Measurements from ENCODE around the gene SLITRK3.

Gene SLITRK3
- 0 to 0.04 (median 0) reads per million in 3 experiments for total RNA-seq

- DNase-seq = no peak
These were observed at the start of gene SLITRK3 for GRCh38 chr3:165195640-165196576. TSS of gene SLITRK3 (minus strand) at chr3:165196384. CDS start at chr3:165190830, 5,554 bp downstream.

DNA sequence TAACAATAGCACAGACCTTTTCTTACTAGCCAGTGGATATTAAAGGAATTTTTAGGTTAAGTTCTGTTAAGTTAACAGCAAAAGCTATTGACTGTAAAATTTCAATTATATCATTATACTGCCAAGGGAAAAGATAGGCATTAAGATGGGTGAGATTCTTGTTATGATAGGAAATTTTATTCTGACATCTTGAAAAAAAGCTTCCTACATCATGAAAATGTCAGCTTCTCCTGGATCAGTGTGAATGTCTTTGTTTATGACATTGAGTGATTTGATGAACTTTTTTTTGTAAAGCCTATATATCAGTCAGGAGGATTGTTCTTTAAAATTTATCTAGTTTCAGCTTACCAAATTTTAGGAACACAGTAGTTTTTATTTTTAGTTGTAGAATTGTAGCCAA lies 47.4 kb upstream of the SLITRK3 start:
- DNase-seq = no peak

GRCh38 chr3:165233501-165234195 lies 37.5 kb upstream of the SLITRK3 start:
- no peak for DNase-seq

- no peak for DNase-seq
These were observed 29.4 kb upstream of the SLITRK3 start for GRCh38 chr3:165225604-165226003.

- DNase-seq = no peak
These were observed 21.6 kb upstream of the SLITRK3 start for GRCh38 chr3:165217739-165218138.

GRCh38 chr3:165212580-165212979 lies 16.4 kb upstream of the SLITRK3 start:
- no peak for DNase-seq

DNA sequence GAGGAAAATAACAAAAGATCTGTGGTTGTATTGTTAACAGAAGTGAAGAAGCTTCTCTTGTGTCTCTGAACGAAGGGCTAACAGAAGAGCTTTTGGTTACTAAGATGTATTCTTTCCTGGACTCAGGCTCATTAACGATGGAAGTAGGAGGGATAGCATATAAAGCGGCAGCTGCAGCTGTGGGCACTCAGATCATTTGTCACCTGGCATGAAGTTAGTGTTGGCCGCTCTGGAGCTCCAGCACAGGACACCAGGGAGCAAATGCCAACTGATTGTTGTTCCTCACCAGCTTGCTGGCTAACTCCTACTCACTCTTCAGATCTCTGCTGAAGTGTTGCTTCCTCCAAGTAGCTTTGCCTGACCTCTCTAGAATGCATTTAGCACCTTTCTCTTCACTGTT lies 15.5 kb upstream of the SLITRK3 start:
- no peak for DNase-seq

GRCh38 chr3:165210727-165211126 lies 14.5 kb upstream of the SLITRK3 start:
- no peak for DNase-seq

GRCh38 chr3:165210132-165210531 lies 13.9 kb upstream of the SLITRK3 start:
- DNase-seq = no peak

GRCh38 chr3:165206454-165207266 lies 10.5 kb upstream of the SLITRK3 start:
- DNase-seq = no peak

GRCh38 chr3:165204445-165204844 lies 8.3 kb upstream of the SLITRK3 start:
- no peak for DNase-seq

DNA sequence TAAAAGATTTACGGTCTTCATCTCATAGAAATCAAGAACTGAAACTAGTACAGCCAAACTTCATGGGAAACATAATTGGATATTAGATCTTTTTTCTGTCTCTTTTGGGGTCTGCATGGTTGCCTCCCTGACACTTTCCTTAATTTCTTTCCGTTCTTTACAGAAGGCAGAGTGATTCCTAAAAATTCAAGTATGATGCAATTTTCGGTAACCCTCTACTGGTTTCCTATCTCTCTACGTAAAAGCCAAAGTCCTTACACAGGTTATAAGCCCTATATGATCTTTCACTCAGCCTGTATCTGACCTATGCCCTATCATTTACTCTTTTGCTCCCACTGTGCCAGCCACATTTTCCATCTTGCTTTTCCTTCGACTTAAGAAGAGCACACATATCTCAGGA lies 6.8 kb upstream of the SLITRK3 start:
- DNase-seq = no peak

DNA sequence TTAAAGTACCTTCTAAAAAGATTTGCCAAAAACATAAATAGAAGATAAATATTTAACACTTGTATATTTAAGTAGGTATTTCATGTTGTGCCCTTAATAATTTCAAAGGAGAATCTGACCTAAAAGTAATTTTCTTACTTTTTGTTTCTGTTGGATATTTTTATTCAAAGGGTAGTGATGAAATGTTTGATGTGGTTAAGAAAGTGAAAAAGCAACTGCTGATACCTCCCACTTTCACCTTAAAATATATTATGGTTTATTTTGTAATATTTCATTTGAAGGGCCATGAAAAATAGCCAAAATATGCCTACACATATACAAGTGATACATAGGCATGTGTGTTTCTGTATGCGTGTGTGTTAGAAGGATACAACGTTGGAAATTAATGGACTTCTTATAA lies 5.8 kb upstream of the SLITRK3 start:
- DNase-seq = no peak

DNA sequence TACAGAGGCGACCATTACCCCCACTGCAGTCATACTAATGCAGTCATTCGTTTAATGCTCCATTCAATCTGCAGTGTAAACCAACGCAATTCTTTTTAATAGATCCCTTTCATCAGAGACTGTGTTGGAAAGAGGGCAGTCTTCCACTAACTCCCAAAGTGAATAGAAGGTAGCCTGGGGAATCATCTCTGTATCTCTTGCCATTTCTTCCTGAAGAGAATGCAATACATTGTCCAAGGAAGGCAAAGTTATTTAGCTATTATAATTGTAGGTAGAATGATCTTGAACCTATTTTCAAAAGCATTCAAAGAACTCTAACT lies 1.3 kb upstream of the SLITRK3 start:
- no peak for DNase-seq

- DNase-seq = no peak
These were observed 645 bp upstream of the SLITRK3 start for GRCh38 chr3:165196577-165197480.

DNA sequence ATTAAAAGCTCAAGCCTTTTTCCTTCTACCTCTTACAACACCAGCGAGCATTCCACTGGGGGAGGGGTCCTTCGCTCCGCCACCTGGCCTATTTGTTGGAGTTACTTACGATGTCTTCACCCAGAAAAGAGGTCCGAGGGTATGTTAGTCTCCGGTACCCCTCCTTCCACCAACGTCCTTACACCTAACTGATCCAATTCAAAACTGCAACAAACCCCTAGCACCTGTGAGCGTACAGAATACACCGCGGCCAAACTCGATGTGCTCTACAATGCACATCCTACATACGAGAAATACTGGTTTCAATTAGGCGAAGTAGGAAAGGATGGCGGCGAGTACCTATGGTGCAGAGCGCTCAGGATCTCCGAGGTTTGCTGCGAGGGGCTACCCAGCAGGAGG lies 944 bp downstream of the SLITRK3 start:
- DNase-seq = no peak

DNA sequence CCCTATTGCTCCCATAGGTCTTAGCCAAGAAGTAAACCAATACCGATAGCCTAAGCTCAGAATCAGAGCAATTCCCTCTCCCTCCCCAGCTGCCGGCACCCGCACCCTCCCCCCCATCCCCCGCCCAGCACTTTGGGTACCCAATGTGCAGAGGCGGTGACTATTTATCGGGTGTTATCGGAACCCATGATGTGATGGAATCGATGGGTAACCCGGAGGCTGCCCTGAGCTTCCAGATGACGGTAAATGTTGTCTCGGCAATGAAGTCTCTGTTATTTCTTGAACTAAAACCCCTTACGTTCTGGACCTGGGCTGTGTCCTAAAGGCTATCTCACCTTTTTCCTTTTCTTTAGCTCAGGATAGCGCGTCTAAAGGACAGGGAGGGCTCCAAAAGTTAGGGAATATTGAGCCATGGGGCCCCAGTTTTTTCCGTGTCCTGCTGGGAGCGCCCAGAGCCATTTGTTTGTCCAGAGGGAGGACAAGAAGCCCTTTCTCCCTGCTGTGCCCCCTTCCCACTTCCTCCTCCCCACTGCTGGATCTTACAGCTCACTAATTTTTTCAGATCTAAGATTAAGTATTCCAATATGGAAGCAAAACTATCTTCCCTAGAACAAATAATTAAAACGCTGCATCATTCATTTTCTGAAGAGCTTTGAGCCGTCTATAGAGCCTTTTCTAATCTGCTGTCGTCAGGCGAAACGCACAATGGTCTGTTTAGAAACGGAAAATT lies 1.5 kb downstream of the SLITRK3 start:
- DNase-seq = no peak

- no peak for DNase-seq
These were observed 2.6 kb downstream of the SLITRK3 start for GRCh38 chr3:165193366-165194254.

DNA sequence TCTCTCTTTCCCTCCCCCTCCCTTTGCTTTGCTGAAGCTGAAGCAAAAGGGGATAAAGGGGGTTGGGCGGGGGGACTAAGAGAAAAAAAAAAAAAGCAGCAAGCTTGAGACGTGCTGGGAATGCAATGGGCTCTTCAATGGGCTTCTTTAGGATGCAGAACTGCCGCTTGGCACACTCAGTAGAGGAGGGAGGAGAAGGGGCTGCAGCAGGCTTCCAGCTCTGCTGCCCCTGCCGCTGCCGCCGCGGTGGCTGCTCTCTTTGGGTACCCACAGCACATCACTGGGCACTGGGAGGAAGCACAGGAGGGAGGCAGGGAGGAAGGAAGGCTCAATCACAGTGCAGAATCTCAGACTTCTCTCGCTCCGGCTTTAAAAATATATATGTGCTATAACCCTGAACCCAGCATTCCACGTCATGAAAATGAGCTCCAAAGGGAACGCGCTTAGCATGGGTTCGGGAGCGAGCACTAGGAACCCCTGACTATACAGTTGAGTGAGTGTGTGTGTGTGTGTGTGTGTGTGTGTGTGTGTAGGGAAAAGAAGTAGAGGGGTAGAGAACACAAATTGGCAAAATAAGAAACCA lies 3.5 kb downstream of the SLITRK3 start:
- no peak for DNase-seq

GRCh38 chr3:165191491-165191890 lies 4.7 kb downstream of the SLITRK3 start:
- no peak for DNase-seq
